ENCODE measurements around the gene IL36B.
A peak's percentile ranks its signal among the peaks of the same experiment; 100 is the strongest.

Gene IL36B

GRCh38 chr2:113077921-113078320 is 25.3 kb upstream of the IL36B start:
- intact Hi-C loops (cut with DNase I), result no loop called here
- DNase-seq, result no peak

GRCh38 chr2:113076954-113077669 is 24.4 kb upstream of the IL36B start:
- intact Hi-C loops (cut with DNase I), result no loop called here
- no peak for DNase-seq

GRCh38 chr2:113075600-113075999 is 22.9 kb upstream of the IL36B start:
- no peak for DNase-seq

DNA sequence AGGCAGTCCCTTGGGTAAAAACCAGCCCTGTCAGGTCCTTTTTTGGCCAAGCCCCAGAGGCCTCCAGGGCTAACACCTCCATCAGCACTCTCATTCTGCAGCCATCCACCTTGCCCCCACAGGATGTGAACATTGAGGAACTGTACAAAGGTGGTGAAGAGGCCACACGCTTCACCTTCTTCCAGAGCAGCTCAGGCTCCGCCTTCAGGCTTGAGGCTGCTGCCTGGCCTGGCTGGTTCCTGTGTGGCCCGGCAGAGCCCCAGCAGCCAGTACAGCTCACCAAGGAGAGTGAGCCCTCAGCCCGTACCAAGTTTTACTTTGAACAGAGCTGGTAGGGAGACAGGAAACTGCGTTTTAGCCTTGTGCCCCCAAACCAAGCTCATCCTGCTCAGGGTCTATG is 22.4 kb upstream of the IL36B start:
- intact Hi-C loops (cut with DNase I), result no loop called here
- DNase-seq, result no peak

More at GRCh38 chr2:113075600-113075999, 22.9 kb upstream of the IL36B start:
- intact Hi-C loops (cut with DNase I), result no loop called here

GRCh38 chr2:113073325-113073834 is 20.7 kb upstream of the IL36B start:
- intact Hi-C loops (cut with DNase I), result no loop called here
- DNase-seq, result no peak

DNA sequence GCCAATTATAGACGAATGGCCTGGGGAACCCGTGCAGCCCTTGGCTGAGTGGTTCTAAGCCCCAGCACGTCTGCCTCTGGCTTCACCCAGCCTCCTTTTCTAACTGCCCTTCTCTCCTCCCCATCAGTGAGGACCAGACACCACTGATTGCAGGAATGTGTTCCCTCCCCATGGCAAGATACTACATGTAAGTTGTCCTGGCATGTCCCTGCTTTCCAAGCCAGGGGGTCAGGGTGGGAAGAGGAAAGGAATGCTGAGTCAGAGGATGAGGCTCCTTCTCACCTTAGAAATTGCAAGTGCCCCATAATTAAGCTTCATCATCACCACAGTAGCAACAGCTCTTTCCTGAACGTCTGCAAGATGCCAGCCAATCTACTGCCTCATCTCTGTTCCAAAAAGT is 19.9 kb upstream of the IL36B start:
- no peak for DNase-seq
- intact Hi-C loops (cut with DNase I), result no loop called here

GRCh38 chr2:113070606-113070975 is 17.9 kb upstream of the IL36B start:
- intact Hi-C loops (cut with DNase I), result no loop called here
- DNase-seq, result no peak

DNA sequence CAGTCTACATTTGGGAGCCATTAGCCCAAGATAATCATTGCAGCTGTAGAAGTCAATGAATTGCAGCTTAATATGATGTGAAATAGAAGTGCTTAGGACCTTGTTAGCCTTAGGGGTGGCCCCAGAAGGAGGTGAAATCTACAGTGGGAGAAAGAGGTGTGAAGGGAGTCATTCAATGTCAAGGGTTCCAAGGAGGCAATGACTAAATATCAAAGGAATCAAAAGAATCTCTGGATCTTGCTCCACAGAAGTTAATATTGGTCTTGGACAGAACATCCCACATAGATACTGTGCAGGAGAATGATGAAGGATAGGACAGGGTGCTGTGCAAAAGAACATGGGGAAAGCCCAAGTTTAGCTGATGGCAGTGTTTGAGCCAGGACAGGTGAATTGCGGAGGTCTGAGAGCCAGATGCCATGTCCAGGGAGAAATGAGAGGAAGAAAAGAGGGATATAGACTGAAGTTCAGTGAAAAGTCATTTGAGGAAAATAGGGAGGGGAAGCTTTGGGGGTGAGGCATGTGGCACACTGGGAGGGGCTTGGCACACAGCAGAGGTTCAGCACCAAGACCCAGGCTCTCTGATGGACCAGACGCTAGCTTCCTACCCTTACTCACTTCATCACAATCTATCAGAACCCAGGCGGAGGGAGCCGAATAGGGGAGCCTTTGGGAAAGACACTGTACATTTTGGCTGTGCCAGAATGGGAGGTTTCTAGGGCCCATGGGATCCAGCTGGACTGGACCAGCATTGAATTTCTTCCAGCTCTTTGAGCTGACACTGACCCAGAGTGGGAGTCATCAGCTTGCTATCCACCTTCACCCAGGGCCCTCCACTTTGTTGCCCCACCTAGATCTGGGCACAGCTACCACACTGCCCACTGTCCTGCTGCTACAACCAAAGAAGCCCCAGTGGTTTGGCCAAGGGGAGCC is 17.3 kb upstream of the IL36B start:
- intact Hi-C loops (cut with DNase I), result no loop called here
- no peak for DNase-seq

DNA sequence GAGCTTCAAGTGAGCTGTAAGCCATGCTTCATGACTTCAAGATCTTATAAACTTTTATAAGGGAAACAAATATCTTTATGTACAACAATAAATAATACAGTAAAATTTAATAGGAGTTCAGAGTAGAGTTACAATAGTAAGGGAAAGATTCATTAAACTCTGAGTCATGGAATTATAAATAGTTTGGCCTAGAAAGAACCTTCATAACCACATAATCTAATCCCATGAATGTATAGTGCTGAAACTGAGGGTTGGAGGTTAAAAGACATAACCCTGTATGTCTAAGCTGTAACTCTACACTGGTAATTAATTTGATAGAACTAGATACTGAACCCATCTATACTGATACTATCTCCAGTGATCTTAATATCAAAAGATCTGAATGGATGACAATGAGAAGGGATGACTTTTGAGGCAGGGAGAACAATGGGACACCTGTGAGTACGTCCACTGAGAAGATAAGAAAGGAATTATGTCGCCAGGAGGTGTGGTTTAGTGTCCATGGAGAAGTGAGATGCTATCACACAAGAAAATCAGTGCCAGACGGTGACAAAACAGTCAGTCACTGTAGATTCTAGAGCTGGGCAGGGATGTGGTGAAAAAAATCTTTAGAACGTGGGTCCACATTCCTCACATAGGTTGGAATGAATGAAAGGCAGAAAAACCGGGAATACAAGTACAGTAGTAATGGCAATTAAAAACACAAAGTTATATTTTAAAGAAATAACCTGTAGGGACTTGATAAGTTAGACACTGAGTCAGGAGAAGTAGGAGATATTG is 16.2 kb upstream of the IL36B start:
- intact Hi-C loops (cut with DNase I), result no loop called here
- DNase-seq, result no peak

GRCh38 chr2:113068249-113068648 is 15.6 kb upstream of the IL36B start:
- intact Hi-C loops (cut with DNase I), result no loop called here
- DNase-seq, result no peak

- intact Hi-C loops (cut with DNase I), result no loop called here
These were observed 15.0 kb upstream of the IL36B start, which contains the start of gene IL1F10 for GRCh38 chr2:113067681-113068080. IL1F10 (plus strand) TSS chr2:113067970; CDS start chr2:113072739, 4,769 bp downstream.

GRCh38 chr2:113064898-113065297 is 12.2 kb upstream of the IL36B start:
- peak in 1 of 42 donors; percentile 12 for DNase-seq
- intact Hi-C loops (cut with DNase I), result no loop called here

More at GRCh38 chr2:113067681-113068080, 15.0 kb upstream of the IL36B start, which contains the start of gene IL1F10:
- DNase-seq, result no peak

DNA sequence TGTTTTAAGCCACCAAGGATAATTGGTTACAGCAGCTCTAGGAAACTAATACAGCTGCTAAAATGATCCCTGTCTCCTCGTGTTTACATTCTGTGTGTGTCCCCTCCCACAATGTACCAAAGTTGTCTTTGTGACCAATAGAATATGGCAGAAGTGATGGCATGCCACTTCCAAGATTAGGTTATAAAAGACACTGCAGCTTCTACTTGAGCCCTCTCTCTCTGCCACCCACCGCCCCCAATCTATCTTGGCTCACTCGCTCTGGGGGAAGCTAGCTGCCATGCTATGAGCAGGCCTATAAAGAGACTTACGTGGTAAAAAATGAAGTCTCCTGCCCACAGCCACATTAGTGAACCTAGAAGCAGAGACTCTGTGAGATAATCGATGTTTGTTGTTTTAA is 11.6 kb upstream of the IL36B start:
- DNase-seq, result peak in 1 of 42 donors; percentile 22
- intact Hi-C loops (cut with DNase I), result no loop called here

DNA sequence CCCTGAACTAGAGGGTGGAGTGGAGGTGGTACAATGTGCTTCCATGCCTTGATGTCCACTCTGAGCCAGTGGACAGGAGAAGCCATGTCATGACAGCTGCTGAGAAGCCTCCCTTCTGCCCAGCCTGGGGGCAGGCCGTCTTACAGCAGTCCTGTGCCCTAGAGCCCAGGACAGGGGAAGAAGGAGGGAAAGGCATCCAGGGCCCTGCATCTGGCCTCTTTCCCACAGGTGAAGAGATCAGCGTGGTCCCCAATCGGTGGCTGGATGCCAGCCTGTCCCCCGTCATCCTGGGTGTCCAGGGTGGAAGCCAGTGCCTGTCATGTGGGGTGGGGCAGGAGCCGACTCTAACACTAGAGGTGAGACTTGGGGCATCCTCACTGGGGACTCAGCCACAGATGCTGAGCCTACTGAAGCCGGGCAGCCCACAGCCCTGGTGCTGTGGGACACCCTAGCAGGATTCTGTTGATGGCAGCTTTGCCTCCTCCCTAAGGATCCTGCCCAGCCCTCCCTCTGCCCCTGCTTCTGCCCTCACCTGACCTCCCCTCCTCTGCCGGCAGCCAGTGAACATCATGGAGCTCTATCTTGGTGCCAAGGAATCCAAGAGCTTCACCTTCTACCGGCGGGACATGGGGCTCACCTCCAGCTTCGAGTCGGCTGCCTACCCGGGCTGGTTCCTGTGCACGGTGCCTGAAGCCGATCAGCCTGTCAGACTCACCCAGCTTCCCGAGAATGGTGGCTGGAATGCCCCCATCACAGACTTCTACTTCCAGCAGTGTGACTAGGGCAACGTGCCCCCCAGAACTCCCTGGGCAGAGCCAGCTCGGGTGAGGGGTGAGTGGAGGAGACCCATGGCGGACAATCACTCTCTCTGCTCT is 9.5 kb upstream of the IL36B start:
- intact Hi-C loops (cut with DNase I), result no loop called here
- peak in 1 of 42 donors; percentile 25 for DNase-seq

- DNase-seq, result peak in 1 of 42 donors; percentile 7
- intact Hi-C loops (cut with DNase I), result no loop called here
These were observed 8.6 kb upstream of the IL36B start for GRCh38 chr2:113061241-113061640.

GRCh38 chr2:113060796-113061195 is 8.1 kb upstream of the IL36B start:
- intact Hi-C loops (cut with DNase I), result no loop called here
- DNase-seq, result peak in 1 of 42 donors; percentile 9

GRCh38 chr2:113060396-113060795 is 7.7 kb upstream of the IL36B start:
- peak in 1 of 42 donors; percentile 33 for DNase-seq

More at GRCh38 chr2:113060396-113060795, 7.7 kb upstream of the IL36B start:
- intact Hi-C loops (cut with DNase I), result no loop called here

Measured in head of caudate nucleus (tissue), 42 donors.